GM21367 (cell line): ENCODE measurements around the gene RAB22A.

Experiments used
- ATAC-seq: cut with Tn5 transposase; IDR thresholded peaks from one replicate; pipeline ENCODE4 v1.9.1; 2021; ENCODE audit not compliant: unreplicated experiment

The RAB22A gene

DNA sequence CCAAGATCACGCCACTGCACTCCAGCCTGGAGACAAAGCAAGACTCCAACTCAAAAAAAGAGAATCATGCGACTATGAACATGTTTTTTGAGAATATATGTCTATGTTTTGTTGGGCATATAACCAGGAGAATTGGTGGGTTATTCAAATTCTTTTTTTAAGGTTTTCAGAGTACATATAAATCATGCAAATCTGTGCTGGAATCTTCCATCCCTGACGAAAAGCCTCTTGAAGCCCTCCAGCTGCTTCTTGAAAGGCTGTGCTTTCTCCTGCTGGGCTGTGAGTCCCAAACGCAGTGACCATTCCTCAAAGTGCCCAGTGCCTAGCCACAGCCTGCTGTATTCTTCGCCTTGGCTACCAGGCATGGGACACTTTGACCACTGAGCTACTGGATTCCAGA, 9.2 kb upstream of the RAB22A start:
- ATAC-seq: no peak

DNA sequence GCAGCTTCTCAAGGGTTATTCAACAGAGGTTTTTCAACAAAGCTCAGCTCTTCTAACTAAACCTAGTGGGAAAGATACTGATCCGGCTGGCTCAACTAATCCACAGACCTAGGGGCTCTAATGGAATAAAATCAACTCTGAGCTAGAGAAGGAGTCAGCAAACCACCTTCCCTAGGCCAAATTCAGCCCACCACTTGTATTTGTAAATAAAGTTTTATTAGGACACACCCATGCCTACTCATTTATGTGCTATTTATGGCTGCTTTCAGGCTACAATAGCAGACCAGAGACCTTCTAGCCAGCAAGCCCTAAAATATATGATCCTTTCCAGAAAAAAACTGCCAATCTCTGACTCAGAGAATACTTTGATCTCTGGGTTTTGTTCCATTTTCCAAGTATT, 6.0 kb upstream of the RAB22A start:
- no peak for ATAC-seq

DNA sequence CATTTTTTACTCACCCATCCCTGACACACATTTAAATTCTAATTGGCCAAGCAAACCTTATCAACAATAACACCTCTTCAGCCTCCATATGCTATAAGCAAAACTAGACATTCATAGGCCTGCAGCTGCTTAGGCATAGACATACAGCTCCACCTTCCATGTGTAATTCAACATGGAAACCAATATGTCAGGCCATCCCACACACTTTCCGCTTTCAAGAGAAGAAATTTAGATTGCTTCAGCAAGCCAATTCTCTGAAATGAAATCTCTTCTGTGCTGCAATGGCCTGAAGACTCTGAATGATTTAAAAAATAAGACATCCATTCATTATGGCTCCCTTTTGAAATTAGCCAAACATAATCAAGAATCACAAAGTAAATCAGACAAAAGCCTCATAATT, 4.5 kb upstream of the RAB22A start:
- ATAC-seq: no peak

DNA sequence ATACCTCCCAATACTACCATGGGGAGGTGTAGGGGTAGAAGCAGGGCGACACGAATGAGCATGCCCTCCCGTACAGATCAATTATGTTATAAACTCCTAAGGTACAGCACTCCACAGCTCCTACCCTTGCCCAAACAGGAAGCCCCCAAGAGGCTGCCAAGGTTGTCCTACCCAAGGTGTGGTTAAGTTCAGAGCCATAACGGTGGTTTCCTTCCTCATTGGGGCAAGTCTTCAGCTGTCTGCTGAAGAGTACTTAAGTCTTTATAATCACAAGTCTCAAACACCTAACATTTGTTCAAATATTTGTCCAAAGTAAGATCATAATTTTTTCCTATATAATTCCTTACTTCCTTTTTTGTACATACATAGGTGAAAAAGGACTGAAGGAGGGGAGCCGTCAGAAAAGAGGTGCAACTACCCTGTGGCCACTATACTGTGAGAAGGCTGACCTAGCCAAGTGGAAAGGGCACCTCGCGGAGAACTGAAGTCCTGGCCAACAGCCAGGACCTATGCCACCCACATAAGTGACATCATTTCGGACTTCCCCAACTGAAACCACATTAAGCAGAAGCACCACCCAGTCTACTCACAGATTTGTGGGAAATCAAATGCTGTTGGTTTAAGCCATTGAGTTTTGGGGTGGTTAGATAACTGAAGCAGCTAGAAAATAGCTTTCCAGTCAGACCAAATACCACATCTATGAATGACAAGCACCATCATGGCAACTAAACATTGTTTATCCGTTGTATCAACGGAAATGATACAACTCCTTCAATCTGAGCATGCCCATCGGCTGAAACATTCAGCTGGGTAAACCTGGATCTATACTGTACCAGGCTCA, 2.9 kb upstream of the RAB22A start:
- no peak for ATAC-seq

DNA sequence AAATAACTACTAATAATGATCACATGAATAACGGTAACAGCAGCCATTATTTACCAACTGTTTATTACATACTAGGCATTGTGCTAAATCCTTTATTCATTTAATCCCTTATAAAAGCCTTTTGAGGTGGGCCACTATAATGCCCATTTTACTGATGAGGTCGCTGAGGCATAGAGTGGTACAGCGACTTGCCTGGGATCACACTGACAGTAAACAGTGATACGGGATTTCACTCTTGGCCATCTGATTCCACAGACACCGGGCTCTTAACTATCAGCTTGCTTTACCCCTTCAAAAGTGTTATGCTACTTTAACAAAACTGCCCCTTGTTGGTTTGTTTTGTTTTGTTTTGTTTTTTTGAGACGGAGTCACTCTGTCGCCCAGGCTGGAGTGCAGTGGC, 2.2 kb upstream of the RAB22A start:
- ATAC-seq: no peak

DNA sequence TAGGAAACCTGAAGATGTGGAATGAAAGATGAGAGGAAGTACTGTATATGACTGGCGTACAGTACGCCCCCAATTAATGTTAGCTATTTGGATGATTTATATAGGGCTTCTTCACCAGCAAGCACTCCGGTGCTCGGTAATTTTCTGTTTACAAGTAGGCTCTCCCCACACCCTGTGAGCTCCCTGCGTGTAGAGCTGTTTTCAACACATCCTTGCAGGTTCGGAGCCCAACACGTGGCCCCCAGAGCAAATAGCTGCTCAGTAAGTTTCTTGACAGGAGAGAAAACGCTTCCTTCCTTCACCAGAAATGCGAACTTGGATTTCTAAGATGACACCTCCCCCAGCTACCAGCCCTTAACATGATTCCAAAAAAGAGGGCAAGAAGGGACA, 1.2 kb upstream of the RAB22A start:
- no peak for ATAC-seq

DNA sequence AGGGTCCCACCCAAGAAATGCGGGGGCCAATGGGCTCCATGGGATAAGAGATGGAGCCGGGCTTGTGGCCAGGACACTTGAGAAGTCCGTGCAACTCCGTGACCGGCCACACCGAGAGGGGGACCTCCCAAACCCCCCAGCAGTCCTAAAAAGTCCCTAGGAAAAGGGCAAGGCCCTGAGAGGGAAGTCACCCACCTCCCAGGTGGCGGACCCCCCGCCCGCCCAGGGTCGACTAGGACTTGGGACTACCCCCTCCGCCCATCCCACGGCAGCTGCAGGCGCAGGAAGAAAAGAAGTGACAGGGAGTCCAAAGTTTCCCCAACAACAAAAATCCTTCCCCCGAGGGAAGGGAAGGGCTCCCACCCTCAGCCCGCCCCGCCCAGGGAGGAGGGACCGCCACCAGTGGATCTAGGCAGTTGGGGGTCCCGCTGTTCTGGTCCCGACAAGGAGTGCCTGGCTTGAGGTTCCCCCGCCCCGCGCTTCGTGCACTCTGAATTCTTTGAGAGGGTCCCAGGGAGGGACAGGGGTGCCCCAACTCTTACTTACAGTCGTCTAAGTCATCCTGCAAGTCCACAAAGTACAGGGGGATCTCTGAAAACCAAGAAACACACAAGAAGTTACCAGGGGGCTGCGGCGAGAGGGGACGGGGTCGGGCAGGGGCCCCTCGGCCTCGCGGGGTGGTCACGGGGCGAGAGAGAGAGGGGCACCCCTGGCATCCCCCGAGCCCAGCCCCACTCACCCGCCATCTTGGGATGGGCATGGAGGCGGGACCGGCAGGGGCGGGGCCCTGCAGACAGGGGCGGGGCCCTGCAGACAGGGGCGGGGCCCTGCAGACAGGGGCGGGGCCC, 611 bp upstream of the RAB22A start:
- ATAC-seq: peak; percentile 30

DNA sequence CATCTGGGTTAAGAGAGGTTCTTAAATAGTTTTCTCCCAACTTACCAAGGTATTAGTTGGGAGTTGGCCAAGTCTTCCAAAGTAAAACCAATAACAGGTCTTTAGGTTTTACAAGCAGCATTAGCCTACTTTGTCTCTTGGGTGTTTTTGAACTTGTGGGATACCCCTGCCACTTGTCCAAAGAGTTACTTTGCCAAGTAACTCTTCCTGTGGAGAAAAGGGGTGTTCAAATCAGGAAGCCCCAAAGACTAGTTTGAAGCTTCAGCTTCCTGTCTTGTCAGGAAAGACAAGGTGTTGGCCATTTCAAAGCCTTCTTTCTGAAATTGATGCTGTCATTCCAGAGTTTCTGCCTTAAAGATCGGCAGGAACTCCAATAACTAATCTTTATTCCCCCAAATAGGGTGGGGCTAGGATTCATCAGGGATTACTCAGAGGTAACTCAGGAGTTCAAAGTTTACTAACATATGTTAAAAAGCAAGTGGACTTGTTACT, 822 bp downstream of the RAB22A start:
- ATAC-seq: no peak

DNA sequence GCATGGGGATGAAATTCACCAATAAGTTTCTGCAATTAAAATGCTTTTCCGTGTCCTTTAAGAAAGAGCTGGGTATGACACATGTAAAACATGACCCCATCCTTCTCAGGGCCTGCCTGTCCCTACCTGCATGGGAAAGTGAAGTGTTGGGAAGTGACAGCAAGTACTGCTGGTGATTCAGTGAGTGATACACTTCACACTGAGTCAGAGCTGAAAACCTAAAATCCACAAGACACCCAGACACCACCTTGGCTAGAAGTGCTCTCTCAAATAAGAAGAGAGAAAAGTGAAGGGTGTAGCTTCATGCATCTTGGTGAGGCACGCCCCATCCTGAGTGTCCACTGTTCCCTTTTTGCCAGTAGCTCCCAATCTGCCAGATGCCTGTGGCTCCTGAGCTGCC, 3.3 kb downstream of the RAB22A start:
- ATAC-seq: no peak

DNA sequence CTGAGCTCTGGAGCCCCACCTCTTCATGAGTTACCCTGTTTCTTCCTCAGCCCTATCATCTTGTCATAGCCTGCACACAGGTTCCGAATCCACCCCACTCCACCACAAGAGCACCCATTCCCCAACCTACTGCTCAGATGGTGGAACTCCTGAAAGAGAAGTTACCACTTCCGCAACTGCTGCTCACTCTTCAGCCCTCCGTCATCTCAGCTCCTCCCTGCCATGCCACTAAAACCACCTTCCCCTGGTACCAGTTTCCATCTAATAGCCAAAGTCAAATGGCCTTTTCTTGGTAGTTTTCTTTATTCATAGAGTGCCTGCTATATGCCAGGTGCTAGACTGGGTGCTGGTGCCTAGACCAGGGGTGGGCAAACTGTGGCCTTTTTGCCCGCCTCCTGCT, 3.9 kb downstream of the RAB22A start:
- no peak for ATAC-seq

DNA sequence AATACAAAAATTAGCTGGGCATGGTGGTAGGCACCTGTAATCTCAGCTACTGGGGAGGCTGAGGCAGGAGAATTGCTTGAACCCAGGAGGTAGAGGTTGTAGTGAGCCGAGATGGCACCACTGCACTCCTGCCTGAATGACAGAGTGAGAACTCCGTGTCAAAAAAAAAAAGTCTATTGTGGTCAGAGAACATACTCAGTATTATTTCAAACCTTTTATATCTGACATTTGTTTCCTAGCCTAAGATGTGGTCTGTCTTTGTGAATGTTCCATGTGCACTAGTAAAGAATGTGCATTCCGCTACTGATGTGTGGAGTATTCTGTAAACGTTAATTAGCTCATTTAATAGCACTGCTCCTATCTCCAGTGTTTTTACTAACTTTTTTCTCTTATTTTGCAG, 11.7 kb downstream of the RAB22A start:
- no peak for ATAC-seq

DNA sequence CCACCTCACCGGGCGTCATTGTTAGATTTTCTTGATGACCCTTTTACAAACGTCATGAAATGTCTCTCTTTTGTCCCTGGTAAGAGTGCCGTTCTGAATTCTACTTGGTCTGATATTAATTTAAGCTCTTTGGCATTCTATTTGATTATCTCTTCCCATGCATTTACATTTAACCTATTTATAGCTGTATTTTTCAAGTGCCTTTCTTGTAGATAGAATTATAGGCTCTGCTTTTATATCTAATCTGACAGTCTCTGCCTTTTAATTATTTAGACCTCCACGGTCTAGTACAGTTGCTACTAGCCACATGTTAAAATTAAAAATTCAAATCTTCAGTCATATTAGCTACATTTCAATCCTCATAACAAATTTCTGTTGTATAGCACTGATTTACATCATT, 12.6 kb downstream of the RAB22A start:
- ATAC-seq: no peak

DNA sequence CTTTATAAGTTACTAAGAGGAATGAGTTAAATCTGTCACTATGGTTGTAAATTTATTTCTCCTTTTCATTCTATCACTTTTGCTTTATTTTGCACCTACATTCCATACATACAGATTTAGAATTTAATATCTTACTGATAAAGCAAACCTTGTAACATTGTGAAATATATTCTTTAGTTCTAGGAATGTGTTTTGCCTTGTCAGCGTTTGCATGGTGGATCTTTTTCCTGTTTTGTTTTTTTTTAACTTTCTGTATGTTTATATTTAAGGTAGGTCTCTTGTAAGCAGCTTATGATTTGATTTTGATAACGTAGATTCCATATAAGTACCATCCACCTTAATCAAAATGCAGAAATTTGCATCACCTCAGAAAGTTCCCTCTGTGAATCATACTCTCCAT, 16.4 kb downstream of the RAB22A start:
- no peak for ATAC-seq

DNA sequence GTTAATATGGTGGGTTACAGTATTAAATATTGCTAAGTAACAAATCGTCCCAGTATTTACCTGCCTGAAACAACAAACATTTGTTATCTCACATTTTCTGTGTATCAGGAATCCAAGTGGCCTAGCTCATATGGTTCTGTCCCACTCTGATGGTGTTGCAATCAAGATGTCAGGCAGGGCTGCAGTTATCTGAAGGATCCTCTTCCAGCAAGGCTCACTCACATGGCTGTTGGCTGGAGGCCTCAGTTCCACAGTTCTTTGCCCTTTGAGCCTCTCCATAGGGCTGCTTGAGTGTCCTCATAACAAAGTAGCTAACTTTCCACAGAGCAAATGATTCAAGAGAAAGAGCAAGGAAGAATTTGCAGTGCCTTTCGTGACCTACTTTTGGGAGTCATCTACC, 17.7 kb downstream of the RAB22A start:
- ATAC-seq: no peak

DNA sequence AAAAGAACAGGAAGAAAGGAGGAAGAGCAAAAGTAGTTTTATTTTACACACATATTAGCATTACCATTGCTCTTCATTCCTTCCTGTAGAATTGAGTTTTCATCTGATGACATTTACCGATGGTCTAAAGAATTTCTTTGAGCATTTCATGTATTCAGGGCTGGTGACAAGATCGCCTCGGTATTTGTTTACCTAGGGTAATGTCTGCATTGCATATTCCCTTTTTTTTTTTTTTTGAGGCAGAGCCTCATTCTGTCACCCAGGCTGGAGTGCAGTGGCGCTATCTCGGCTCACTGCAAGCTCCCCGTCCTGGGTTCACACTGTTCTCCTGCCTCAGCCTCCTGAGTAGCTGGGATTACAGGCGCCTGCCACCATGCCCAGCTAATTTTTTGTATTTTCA, 19.3 kb downstream of the RAB22A start:
- ATAC-seq: no peak

DNA sequence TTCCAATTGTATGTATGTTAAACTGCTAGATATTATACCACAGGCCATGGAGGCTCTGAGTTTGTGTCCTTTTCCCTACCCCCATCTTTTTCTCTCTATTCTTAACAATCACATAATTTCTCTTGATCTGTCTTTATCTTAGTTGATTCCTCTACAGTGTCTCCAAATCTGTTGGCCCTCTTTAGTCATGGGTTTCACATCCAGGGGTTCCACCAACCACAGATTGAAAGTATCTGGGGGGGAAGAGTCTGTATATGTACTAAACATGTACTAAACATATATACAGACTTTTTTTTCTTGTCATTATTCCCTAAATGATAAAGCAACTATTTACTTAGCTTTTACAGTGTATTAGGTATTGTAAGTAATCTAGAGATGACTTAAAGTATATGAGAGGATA, 20.2 kb downstream of the RAB22A start:
- ATAC-seq: no peak

DNA sequence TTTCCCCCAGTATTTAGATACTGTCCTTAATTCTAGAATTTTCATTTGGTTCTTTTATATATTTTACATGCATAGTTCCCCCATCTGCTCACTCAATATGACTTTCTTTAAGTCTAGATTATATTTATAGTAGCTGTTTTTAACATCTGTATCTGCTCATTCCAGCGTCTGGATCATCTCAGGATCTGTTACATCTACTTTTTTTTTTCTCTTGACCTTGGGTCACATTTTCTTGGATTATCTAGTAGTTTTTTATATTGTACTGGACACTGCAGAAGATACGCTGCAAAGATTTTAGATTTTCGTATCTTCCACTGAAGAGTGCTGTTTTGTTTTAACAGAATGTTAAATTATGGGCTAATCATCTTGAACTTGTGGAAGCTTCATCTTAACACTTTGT, 20.7 kb downstream of the RAB22A start:
- no peak for ATAC-seq

DNA sequence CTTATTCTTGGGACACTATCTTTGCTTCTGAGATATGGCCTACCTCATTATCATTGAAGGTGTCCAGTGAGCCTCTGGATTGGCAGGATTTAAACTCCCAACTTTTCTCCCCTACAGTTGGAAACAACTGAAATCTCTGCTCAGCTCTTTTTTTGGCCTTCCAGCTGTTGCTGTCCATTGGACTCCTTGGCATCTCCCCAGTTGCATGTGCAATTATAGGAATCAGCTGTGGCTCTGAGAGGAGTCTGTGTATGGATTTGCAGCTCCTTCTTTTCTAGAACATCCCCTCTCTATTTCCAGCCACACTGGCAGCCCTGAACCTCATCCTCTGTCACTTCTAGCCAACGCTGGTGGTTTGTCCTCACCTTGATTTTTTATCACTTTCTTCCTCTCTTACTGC, 21.2 kb downstream of the RAB22A start:
- ATAC-seq: no peak

DNA sequence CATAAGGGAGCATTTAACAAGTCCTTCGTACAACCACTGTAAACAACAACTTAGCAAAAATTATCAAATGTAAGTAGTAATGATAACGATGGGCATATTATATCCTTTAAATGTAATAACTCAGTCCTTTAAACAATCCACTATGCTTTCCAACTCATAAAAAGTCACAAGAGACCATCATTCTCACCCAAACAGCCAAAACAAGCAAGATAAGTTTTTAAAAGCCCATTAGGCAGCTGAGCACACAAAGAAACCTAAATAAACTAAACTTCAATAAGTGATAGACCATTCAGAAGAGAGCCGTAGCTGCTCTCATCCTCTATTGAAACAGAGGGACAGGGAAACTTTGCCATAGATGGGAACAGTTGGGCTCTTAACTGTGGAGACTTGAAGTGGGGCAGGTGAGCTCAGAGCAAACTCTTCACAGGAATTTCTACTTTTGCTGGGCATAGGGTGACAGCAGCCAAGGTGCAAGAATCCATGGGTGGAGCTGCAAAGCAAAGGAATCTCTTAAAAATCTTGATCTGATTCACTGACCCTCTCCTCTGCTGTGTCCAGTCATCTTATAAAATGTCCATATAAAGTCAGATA, 22.5 kb downstream of the RAB22A start:
- ATAC-seq: no peak

DNA sequence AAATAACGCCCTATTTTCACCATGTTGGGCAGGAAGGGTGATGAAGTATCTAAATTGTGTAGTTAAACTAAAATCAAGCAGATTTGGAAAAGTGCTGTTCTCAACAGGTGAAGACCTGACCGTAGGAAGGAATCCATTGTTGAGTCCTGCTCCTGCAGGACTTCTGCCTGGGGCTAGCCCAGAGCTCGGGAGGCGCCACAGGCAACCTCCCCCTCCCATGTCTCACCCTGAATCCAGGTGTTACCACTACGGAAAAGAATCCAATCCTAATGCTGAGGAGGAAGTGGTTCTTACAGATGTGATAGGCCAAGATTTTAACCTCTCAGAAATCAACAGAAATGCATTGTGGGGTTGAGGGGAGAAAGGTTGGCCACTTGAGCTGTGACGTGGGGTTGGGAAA, 30.2 kb downstream of the RAB22A start:
- no peak for ATAC-seq

DNA sequence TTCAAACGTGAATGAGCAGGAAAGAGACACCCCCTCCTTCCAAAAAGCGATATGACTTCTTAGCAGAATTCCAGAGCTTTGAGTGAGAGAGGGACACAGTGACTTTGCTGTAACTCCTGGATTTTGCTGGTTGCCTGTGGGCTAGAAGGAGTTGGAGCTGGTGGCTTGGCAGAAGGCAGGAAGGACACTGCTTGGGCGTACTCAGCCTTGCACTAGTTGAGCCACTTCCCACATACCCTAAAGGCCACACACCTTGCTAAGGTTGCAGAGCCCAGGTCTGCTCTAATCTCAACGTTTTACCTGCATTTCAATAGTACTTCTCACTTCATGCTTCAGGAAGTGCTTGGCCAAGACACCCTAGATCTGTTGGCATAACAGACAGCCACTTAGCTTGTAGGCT, 30.6 kb downstream of the RAB22A start:
- ATAC-seq: no peak

DNA sequence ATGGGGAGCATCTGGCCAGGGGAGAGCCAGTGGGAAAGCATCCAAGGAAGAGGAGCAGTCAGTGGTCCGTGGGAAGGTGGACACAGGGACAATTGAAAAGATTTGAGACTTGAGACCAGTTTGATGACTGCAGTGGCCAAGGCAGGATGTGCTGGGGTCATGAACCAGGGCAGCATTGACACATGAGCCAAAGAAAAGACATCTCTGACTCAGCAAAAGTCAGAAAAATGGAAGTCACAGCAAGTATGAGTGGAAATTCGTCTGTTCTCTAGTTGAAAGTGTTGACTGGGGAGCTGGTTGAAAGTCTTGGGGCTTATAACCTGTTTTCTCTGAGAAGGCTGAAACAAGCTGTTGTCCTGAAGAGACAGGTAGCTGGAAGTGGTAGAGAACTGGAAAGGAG, 31.3 kb downstream of the RAB22A start:
- ATAC-seq: no peak
